Skeletal muscle tissue (tissue), 4 donors: ENCODE data around the gene EFCC1. TPM values are rescaled to one million over a fixed set of nuclear protein-coding genes. Genes with fewer than 3 reads are reported as not detected.

Source experiments
- H3K27ac ChIP-seq: one replicate; pipeline ENCODE4 v1.7.0; 2013; ENCODE audit warnings: mild to moderate bottlenecking, low read depth, low read length, inconsistent platforms
- H3K27me3 ChIP-seq, 3 donors: one replicate each; pipeline ENCODE4 v1.7.0; 2013; ENCODE audit warnings: low read length in 3 of 3; ENCODE audit not compliant: control insufficient read depth in 3 of 3, insufficient read depth in 3 of 3
- H3K36me3 ChIP-seq, 3 donors: one replicate each; pipeline ENCODE4 v1.7.0; 2013; ENCODE audit warnings: low read length in 3 of 3; ENCODE audit not compliant: control insufficient read depth in 3 of 3, insufficient read depth in 3 of 3
- H3K4me1 ChIP-seq, 3 donors: one replicate each; pipeline ENCODE4 v1.7.0; 2013; ENCODE audit warnings: low read length in 3 of 3, mild to moderate bottlenecking in 3 of 3; ENCODE audit not compliant: control insufficient read depth in 3 of 3, insufficient read depth in 3 of 3
- H3K4me3 ChIP-seq, 3 donors: one replicate each; pipeline ENCODE4 v1.7.0; 2013; ENCODE audit warnings: low read length in 3 of 3
- H3K9ac ChIP-seq, 3 donors: one replicate each; pipeline ENCODE4 v1.7.0; 2013; ENCODE audit warnings: low read length in 3 of 3, mild to moderate bottlenecking in 3 of 3, moderate library complexity in 2 of 3, low read depth in 1 of 3
- H3K9me3 ChIP-seq, 3 donors: one replicate each; pipeline ENCODE4 v1.7.0; 2013; ENCODE audit warnings: low read length in 3 of 3; ENCODE audit not compliant: control insufficient read depth in 3 of 3
- total RNA-seq: library from RNA; depleted of rRNA; stranded (reverse); fragments of >200 nt; gene quantifications from one replicate; pipeline ENCODE4 v1.2.3, GENCODE V29; 2014
- donor health status: Osteomylitis.

EFCC1 gene
- total RNA-seq, 1 donor from 2014 or later = 1.0 TPM

DNA sequence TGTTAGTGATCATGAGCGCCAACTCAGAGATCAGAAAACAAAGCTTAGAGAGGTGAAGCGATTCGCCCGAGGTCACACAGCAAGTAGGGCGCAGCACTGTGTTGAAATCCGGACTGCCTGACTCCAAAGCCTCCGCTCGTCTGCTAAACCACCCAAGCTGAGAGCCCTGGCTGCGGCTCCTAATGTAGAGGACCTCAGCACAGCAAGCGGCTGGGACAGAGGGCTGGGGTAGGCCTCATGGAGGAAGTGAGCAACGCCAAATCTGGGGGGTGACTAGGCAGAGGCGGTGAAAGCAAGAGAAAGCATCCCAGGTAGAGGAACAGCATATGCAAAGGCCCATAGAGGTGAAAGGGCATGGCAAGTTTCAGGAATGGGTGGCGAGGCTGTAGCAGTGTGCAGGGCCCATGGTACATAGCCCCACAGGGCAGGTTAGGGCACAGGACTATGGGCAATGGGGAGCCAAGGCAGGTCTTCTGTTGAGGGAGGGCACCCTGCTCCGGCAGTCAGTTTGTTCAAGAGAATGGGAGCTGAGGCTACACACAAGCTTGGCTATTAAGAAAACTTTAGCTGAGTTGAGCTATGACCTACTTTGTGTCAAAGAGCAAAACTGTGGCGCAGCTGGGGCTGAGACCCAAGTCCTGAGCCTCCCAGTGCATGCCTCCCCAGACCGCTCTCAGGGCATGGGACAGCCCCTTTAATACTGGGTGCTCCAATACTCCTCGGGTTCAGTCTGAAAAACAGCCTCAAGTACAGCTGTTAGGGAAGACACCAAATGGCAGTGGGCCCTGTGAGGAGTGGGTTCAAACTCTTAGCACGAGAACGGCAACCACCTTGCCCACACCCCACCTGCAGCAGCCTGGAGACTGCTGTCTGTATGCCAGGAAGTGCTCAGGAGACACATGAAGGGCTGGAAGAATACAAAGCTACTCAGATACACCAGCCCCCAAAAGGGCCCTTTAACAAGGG, 6.2 kb upstream of the EFCC1 start:
- Histone ChIP-seq H3K4me3 (no peak overlapping the region), H3K36me3 (no peaks in the 10 kb centered on the region), H3K9me3 (no peaks in the 10 kb centered on the region), H3K9ac (no peak overlapping the region), H3K4me1 (peaks cover 6 to 11% (median 10%) of the 10 kb centered on the region in 3 donors), H3K27me3 (peaks cover 4 to 11% (median 5%) of the 10 kb centered on the region in 3 donors), H3K27ac (no peak overlapping the region)

DNA sequence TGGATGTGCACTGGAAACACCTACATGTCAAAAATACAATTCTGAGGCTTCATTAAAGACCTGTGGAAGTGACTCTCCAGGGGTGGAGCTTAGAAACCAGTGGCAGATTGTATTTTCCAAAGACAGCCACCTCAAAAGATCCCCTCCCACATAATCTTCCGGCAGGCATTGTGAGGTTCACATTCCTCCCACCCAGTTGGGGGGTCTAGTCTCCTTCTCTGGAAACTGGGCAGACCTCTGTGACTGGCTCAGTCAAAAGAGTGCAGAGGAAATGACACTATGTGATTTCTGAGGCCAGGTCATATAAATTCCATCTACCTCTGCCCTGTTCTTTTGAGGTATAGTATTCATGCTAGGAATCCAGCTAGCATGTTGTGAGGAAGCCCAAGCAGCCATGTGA, 5.4 kb upstream of the EFCC1 start:
- H3K27ac ChIP-seq = no peak overlapping the region
- H3K9ac ChIP-seq = no peak overlapping the region
- peaks cover 15 to 17% (median 15%) of the 10 kb centered on the region in 3 donors for H3K4me1 ChIP-seq
- H3K4me3 ChIP-seq = no peak overlapping the region
- no peaks in the 10 kb centered on the region for H3K9me3 ChIP-seq
- H3K27me3 ChIP-seq = peaks cover 12 to 15% (median 14%) of the 10 kb centered on the region in 3 donors
- H3K36me3 ChIP-seq = no peaks in the 10 kb centered on the region

DNA sequence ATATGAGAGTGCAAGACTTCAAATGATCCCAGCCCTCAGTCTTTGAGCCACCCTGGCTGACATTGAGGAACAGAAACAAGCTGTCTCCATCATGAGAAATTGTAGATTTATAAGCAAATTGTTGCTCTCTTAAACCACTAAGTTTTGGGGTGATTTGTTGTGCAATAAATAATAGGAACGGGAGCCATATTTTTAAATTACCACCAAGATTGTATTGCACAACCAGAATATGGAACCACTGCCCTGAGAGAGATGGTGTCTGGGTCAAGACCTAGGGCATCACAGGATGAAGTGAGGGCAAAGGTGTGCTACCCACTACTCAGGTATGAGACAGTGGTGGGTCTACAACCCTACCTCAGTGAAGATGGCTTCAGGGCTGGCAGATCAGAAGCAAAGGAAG, 4.9 kb upstream of the EFCC1 start:
- Histone ChIP-seq H3K27ac (no peak overlapping the region), H3K27me3 (peaks cover 17 to 20% (median 17%) of the 10 kb centered on the region in 3 donors), H3K4me3 (no peak overlapping the region), H3K36me3 (no peaks in the 10 kb centered on the region), H3K4me1 (peaks cover 18 to 20% (median 19%) of the 10 kb centered on the region in 3 donors), H3K9me3 (no peaks in the 10 kb centered on the region), H3K9ac (no peak overlapping the region)

DNA sequence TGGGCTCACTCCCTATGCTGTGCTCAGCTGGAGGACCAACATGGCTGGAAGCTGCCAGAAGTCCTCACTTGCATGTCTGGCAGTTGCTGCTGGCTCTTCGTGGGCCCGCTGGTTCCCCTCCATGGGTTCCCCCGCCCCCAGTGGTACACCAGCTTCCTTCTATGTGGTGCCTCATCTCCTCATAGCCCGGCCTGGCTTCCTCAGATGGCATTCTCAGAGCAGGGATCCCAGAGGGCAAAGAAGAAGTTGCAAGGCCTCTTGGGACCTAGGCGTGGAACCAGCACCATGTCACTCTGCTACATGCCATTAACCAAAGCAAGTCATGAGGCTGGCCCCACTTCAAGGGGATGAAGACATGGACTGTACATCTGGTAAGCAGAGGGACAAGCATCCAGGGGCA, 4.4 kb upstream of the EFCC1 start:
- peaks cover 17 to 25% (median 21%) of the 10 kb centered on the region in 3 donors for H3K27me3 ChIP-seq
- peaks cover 18 to 25% (median 22%) of the 10 kb centered on the region in 3 donors for H3K4me1 ChIP-seq
- H3K9me3 ChIP-seq = no peaks in the 10 kb centered on the region
- H3K4me3 ChIP-seq = no peak overlapping the region
- H3K9ac ChIP-seq = no peak overlapping the region
- H3K36me3 ChIP-seq = no peaks in the 10 kb centered on the region
- no peak overlapping the region for H3K27ac ChIP-seq

DNA sequence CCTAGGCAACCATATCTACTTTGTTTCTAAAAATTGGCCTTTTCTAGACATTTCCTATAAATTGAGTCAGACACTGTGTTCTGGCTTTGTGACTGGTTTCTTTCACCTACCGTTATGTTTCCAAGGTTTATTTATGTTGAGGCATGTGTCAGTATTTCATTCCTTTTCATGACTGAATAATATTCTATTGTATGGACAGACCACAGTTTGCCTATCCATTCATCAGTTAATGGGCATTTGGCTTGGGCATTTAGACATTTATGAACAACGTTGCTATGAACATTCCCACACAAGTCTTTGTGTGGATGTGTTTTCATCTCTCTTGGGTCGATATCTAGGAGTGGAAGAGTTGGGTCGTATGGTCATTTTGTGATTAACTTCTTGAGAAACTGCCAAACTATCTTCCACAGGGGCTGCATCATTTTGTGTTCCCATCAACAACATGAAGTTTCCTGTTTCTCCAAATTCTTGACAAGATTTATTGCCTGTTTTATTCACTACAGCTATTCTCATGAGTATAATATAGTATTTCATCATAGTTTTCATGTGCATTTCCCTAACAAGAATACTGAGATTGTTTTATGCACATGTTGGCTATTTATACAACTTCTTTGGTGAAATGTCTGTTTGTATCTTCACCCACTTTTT, 3.5 kb upstream of the EFCC1 start:
- H3K36me3 ChIP-seq = no peaks in the 10 kb centered on the region
- peaks cover 23 to 34% (median 28%) of the 10 kb centered on the region in 3 donors for H3K27me3 ChIP-seq
- no peaks in the 10 kb centered on the region for H3K9me3 ChIP-seq
- H3K27ac ChIP-seq = no peak overlapping the region
- H3K9ac ChIP-seq = no peak overlapping the region
- H3K4me3 ChIP-seq = no peak overlapping the region
- H3K4me1 ChIP-seq = peaks cover 20 to 31% (median 27%) of the 10 kb centered on the region in 3 donors

DNA sequence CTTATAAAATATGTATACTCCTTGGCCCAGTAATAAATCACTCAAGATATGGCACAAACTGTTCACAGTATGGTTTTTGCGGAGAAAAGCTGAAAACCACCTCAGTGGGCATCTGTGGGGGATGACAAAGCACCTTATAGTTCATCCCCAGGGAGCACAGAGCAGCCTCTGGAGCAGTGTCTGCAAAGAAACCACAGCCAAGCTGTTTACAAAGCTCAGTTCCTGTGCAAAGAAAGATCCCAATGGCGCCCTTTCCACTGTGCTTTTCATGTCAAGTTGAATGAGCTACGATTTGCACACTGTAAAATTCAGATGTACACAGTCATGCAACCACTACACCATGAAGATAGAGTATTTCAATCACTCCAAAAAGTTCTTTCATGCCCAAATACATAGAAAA, 2.5 kb upstream of the EFCC1 start:
- peaks cover 33 to 42% (median 35%) of the 10 kb centered on the region in 3 donors for H3K27me3 ChIP-seq
- H3K9ac ChIP-seq = no peak overlapping the region
- no peaks in the 10 kb centered on the region for H3K36me3 ChIP-seq
- no peak overlapping the region for H3K27ac ChIP-seq
- no peaks in the 10 kb centered on the region for H3K9me3 ChIP-seq
- H3K4me3 ChIP-seq = no peak overlapping the region
- peaks cover 26 to 32% (median 28%) of the 10 kb centered on the region in 3 donors for H3K4me1 ChIP-seq

DNA sequence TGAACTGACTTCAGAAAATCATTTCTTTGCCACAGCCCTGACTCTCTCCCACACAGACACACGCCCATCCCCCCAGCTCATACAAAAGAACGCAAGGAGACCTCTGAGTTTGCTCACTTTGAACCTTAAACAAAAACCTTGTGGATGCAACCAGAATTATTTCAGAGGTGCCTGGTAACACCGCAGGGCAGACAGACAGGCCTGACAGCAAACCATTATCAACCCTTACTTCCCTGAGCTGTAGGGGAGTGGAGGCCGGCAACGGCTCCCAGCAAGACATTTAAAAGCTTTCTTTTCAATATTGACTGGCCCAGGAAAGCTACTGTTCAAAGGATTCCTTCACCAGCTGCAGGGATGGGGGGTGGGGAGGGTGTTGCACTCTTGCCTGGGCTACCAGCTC, 2.0 kb upstream of the EFCC1 start:
- Histone ChIP-seq H3K9me3 (no peaks in the 10 kb centered on the region), H3K4me3 (no peak overlapping the region), H3K9ac (no peak overlapping the region), H3K27me3 (peaks cover 34 to 44% (median 37%) of the 10 kb centered on the region in 3 donors), H3K4me1 (peaks cover 23 to 30% (median 24%) of the 10 kb centered on the region in 3 donors), H3K36me3 (no peaks in the 10 kb centered on the region), H3K27ac (no peak overlapping the region)

DNA sequence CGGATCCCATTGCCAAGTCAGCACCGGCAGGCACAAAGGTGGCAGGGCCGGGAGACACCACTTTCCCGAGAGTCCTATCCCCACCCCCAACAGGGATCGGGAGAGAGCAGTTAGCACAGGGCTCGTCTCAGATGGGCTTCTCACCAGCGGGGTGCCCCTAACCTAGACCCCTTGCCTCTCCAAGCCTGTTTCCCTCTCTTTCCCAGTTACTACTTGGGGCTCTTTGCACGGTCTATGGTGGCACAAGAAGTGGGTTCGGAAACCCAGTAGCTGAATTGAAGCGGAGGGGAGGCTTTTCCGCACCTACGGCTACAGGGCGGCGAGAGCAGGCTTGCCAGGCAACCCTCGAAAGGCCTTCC, 383 bp upstream of the EFCC1 start:
- Histone ChIP-seq H3K9ac (peak overlapping the region in 2 of 3 donors; percentile 64 to 68), H3K4me1 (peaks cover 25 to 33% (median 30%) of the 10 kb centered on the region in 3 donors), H3K27me3 (peaks cover 31 to 44% (median 38%) of the 10 kb centered on the region in 3 donors)

DNA sequence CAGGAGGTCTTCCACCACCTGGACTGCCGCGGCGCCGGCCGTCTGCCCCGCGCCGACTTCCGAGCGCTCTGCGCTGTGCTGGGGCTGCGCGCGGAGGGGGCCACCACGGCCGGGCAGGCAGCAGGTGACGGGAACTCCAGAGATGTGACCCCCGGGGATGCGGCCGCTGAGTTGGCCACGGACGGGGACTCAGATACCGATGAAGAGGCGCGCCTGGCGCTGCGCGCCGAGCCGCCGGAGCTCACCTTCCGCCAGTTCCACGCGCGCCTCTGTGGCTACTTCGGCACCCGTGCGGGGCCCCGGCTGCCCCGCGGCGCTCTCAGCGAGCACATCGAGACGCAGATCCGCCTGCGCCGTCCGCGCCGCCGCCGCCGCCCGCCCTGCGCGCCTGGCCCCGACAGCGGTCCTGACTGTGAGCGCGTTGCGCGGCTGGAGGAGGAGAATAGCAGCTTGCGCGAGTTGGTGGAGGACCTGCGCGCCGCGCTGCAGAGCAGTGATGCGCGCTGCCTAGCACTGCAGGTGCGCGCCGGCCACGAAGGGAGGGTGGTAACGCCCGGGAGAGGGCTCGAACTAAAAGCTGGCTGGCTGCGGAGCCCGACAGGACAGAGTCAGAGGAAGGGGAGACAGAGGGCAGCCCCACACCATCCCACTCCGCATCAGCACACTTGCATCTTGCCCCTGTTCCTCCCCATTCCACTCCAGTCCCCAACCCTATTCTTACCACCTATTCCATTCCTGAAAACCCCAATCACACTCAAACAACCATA, 885 bp downstream of the EFCC1 start:
- Histone ChIP-seq H3K9me3 (no peaks in the 10 kb centered on the region), H3K9ac (peak overlapping the region in 2 of 3 donors; percentile 20 to 64), H3K36me3 (no peaks in the 10 kb centered on the region), H3K27me3 (peaks cover 31 to 44% (median 38%) of the 10 kb centered on the region in 3 donors), H3K27ac (no peak overlapping the region), H3K4me3 (peak overlapping the region; percentile 68 to 73 (median 68)), H3K4me1 (peaks cover 28 to 39% (median 34%) of the 10 kb centered on the region in 3 donors)

More for the DNA sequence above, 383 bp upstream of the EFCC1 start:
- no peaks in the 10 kb centered on the region for H3K36me3 ChIP-seq
- peak overlapping the region; percentile 68 to 73 (median 68) for H3K4me3 ChIP-seq
- no peaks in the 10 kb centered on the region for H3K9me3 ChIP-seq
- no peak overlapping the region for H3K27ac ChIP-seq
